ENCODE measurements around the gene NPAS2.

The NPAS2 gene

GRCh38 chr2:100997509-100998234 is 177.7 kb downstream of the NPAS2 start:
- peak; percentile 48 for DNase-seq

DNA sequence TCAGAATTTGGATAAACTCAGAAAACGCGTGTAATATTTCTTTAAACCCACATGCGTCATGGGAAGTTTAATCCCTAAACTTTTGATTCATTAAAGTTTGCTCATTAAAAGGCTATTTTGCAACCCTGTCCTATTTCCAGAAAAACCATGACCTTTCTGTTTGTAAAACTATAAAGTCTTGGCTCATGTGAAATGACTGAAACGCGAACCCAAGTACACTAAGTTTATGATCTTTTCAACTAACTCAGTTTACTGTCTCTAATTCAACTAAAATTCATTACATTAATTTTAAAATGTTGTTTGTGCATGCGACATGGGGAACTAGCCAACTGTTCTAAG is 178.3 kb downstream of the NPAS2 start:
- no peak for DNase-seq

GRCh38 chr2:100999995-101000394 is 180.1 kb downstream of the NPAS2 start:
- no peak for DNase-seq

- DNase-seq = peak; percentile 95
These were observed 182.0 kb downstream of the NPAS2 start, which contains the start of gene RPL31 for GRCh38 chr2:101001691-101002561. TSS of gene RPL31 (plus strand) at chr2:101002289. CDS start at chr2:101002702, 413 bp downstream.

DNA sequence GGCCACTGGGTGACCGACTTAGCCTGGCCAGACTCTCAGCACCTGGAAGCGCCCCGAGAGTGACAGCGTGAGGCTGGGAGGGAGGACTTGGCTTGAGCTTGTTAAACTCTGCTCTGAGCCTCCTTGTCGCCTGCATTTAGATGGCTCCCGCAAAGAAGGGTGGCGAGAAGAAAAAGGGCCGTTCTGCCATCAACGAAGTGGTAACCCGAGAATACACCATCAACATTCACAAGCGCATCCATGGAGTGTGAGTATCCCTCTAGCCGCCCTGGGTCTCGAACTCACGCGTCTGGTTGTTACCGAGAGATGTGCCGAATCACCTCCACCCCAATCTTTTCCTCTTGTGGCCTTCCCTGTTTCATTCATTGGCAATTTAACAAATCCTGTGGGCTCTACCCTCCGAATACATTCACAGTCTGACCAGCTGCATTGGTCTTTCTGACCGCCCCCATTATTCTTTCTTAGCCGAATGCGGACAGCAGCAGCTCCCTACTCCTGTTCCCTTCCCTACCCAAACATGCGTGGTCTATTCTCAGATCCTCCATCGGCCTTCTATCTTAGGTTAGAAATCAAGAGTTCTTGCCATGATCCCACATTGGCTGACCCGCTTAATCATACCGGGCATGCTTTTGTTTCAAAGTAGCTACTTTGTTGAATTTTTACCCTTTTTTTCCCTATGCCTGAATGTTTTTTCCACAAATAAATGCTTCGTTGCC is 182.8 kb downstream of the NPAS2 start:
- DNase-seq = no peak

GRCh38 chr2:101003278-101003775 is 183.4 kb downstream of the NPAS2 start:
- no peak for DNase-seq

DNA sequence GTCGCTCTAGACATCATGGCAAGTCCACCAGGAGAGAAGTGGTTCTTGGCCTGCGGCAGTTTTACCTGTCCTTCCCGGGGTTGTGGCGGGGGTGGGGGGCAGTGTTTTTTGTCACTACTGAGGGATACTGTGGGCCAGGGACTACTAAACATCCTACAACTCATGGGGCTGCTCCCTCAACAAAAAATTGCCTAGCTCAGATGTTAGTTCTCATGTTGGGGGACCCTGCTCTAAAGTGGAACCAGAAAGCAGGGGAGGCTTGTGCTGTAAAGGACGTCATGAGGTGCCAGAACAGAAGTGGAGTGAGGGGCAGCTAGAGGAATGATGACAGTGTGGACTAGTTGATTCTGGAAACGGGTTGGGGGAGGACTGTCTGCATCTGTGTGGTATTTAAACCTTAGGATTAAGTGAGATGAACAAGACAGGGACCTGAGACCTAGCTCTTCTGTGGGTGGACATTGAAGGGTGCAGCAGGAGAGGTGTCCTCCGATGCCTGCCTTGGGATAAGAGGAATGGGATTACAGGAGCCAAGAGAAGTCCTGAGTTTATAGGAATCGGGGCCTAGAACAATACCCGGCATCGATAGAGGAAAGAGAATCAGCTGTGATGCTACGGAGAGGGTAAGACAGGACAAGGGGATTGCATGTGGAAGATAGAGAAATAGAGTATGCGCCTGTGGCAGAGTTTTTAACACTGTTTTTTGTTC is 184.8 kb downstream of the NPAS2 start:
- no peak for DNase-seq

- no peak for DNase-seq
These were observed 186.3 kb downstream of the NPAS2 start for GRCh38 chr2:101006065-101006715.

- DNase-seq = peak; percentile 66
These were observed 187.7 kb downstream of the NPAS2 start for GRCh38 chr2:101007415-101008345.

DNA sequence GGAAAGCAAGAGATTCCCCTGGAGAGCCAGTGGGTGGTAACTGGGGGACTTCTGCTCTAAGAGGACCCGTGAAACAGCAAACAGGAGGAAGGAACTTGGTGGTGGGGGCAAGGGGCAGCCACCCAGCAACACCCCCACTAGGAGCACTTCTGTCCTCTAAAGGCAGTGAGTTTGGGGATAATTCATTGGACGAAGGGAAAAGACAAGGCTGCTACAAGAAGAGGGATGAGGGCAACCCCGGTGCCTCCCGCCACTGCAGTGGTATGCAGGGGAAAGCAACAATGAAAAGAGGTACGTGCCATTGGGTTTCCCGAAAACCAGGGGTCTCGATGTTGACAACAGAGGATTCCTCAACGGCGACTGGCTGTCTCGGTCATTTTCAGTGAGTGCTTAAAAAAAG is 191.2 kb downstream of the NPAS2 start:
- peak; percentile 57 for DNase-seq

- DNase-seq = peak; percentile 32
These were observed 192.2 kb downstream of the NPAS2 start for GRCh38 chr2:101012054-101012705.

DNA sequence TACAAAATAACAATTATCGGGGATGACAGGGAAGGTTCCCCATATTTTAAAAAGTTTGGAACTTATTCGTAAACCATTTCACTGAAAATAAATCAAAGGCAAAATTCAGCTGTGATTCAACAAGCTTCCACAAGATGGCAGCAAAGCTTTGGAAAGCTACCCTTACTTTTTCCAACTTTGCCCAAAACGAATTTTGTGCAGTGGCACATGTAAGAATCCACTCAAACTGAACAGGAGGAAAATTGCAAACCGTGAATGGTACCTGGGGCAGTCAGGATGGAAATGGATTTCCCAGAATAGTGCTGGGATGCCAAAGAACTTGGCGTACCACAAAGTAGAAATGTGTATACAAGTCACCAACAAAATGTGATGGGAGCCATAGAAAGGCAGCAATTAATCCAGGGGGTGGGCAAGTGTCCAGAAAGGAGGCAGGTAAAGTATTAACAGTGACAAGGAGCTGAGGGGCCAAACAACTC is 192.8 kb downstream of the NPAS2 start:
- peak; percentile 58 for DNase-seq

DNA sequence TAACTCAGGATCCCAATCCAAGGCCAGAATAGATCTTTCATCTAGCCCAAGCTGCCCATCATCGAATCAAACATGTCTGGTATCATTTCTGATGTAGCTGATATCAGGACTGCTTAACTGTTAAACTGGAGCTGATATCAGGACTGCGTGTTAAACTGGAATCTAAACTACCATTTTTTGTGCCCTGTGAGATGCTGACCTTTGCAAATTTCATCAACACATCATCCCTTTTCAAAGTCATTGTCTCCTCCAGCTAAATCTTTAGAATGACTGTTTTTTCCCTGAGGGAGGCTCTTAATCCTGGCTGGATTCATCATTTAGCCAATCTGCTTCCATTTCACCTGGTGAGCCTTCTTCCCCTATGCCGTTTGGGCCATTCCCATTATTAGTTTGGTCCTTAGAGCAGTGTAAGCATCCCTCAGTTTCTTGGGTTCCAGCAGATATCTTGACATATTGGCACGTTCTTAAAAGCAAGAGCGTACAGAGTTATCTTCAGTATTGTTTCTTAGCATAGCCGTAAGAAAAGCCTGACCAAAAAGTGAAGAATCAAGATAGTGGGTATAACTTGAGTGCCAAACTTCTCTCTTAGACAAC is 194.4 kb downstream of the NPAS2 start:
- DNase-seq = no peak

DNA sequence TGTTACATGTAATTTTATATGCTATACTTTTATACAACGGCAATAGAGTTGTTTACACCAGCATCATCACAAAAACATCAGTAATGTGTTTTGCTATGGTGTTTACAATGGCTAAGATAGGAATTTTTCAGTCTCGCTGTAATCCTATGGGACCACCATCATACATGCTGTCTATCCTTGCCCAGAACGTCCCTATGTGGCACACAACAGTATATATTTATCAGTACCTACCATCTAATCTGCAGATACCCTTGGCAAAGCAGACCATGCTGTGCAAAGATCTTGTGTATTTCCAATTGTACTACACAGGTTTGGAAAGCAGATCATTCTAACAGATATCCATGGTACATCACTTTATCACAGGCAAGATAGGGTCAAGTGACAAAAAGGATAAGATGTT is 197.4 kb downstream of the NPAS2 start:
- DNase-seq = peak; percentile 3

DNA sequence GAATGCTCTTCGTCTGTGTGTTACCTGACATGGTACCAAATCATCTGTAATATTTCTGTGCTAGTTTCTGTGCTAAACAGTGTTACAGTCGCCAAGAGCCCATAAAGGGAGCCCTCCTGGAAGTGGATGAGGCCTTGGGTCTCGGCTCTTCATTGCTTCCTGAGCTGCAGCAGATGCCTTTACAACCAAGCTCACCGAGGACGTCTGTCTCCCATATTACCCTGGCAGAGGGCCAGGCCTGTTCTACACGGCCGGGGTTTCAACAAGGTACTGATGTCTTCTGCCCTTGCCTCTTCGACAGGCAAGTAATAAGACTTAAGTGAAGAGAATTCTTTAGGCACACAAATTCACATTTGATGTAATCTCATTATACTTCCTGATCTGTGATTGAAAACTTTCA is 199.0 kb downstream of the NPAS2 start:
- peak; percentile 44 for DNase-seq

- DNase-seq = peak; percentile 48
These were observed 202.3 kb downstream of the NPAS2 start for GRCh38 chr2:101022221-101022620.

DNA sequence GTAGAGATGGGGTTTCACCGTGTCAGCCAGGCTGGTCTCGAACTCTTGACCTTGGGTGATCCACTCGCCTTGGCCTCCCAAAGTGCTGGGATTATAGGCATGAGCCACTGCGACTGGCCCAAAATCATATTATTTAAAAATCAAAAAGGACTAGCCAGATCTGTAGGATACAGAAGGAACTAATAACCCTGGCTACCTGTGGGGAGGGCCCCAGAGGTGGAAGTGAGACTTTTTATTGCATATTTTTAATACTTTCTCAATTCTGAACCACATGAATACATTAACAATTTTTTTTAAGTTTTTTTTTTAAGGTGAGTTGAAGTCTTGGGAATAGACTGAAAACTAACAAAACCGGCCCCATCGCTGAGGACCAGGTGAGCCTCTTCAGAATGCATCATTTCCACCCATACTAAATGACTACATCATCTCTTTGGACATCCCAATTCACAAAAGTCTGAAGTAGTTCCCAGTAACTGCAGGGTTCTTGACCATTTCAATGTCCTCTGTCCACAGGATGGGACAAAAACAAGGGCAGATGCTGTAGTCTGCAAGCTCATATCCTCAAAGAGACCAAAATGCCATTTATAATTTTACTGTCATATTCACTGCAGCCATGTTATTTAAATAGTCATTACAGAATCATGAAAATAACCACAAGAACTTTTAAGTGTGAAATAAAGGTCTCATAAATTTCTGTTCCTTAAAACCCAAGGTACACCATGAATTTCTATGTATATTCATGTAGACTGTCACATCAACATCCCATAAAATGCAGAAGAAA is 203.6 kb downstream of the NPAS2 start:
- peak; percentile 15 for DNase-seq

DNA sequence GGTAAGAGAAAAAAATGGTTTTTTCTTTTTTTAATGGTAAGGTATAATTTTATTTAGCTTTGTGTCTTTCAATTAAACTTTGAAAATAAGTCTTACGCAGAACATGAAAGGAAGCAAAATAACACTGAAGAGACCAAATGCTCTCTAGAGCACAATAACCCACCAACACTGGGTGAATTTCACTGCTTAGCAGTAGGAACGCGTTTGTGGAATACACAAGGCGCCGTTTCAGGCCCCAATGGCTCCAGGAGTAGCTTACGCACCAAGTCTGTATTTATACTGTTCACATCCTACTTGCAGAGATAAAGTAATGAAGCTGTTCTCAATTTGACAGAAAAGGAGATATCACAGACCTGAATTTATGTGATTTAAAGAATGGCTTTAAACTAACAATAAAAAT is 205.6 kb downstream of the NPAS2 start:
- peak; percentile 7 for DNase-seq

DNA sequence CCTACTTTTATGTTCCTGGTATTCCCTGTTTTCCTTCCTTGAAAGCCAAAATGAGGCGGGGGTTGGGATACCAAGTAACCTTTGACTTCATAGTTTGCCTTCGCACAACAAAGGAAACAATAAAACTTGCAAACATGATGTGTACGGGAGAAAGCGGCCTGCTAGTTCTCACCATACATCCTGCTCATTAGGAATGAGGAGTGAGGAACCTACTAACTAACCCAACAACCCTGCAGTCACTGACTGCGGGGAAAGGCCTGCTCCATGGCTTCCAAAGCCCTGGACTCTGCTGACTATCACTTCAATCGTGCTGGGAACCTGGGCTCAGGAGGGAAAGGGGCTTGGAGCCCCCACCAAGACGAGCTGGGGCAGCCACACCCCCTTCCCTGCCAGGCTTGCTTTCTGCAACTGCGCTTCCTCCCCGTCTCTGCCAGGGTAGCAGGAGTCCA is 206.3 kb downstream of the NPAS2 start:
- peak; percentile 17 for DNase-seq
